Keratinocyte (primary cell): ENCODE measurements around the gene NET1.

Source experiments
- EZH2 ChIP-seq: IDR thresholded peaks from one replicate; pipeline ENCODE4 v1.6.1; 2012; ENCODE audit warnings: inconsistent platforms, mild to moderate bottlenecking, low read length, moderate library complexity
- TF ChIP-seq, protein P1 (sequence below), 3 experiments: IDR thresholded peaks in 1 of 3; conservative IDR thresholded peaks in 1 of 3; optimal IDR thresholded peaks in 1 of 3; 2 replicates in 2 of 3; 3 replicates in 1 of 3; pipeline versions ENCODE3 to v1.5.1; 2011; ENCODE audit warnings: low read length in 3 of 3, mild to moderate bottlenecking in 3 of 3, moderate library complexity in 2 of 3, control low read depth in 1 of 3, inconsistent platforms in 1 of 3; ENCODE audit not compliant: insufficient read depth in 2 of 3; ENCODE audit errors: extremely low read depth in 1 of 3

DNA sequence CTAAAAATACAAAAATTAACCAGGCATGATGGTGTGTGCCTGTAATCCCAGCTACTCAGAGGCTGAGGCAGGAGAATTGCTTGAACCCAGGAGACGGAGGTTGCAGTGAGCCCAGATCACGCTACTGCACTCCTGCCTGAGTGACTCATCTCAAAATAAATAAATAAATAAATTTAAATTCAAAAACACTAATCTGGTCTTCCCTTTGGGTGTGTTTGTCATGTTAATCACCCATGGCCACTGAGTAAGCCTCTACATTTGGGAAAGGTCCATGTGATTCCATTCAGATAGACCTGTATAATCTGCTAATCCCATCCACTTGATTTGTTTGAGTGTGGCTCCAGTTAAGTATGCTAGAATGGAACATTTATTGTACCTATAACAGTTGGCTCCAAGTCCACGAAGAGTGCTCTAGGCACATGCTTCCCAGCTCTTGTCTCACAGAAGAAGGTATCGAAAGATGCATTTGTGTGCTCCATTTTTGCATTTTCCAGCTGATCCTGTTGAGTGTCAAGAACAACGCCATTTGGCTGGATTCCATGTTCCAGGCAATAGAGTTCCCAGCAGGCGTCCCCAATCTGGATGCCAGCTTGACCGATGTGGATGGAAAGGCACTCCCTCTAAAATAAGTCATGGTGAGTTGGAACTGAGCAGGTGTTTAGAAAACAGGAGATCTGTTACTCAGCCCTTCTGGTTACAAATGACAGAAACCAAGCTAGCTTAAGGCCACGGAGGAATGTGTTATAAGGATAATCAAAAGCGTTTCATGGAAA is 11.7 kb upstream of the NET1 start:
- TF ChIP-seq, protein P1, sequence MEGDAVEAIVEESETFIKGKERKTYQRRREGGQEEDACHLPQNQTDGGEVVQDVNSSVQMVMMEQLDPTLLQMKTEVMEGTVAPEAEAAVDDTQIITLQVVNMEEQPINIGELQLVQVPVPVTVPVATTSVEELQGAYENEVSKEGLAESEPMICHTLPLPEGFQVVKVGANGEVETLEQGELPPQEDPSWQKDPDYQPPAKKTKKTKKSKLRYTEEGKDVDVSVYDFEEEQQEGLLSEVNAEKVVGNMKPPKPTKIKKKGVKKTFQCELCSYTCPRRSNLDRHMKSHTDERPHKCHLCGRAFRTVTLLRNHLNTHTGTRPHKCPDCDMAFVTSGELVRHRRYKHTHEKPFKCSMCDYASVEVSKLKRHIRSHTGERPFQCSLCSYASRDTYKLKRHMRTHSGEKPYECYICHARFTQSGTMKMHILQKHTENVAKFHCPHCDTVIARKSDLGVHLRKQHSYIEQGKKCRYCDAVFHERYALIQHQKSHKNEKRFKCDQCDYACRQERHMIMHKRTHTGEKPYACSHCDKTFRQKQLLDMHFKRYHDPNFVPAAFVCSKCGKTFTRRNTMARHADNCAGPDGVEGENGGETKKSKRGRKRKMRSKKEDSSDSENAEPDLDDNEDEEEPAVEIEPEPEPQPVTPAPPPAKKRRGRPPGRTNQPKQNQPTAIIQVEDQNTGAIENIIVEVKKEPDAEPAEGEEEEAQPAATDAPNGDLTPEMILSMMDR (optimal IDR thresholded peaks at IDR 0.05 in 1 of 3, IDR thresholded peaks at IDR 0.05 in 1 of 3, conservative IDR thresholded peaks at IDR 0.05 in 1 of 3; ENCODE audit: extremely low read depth in 1 of 3, insufficient read depth in 2 of 3, low read length in 3 of 3): no peak
- no peak for TF ChIP-seq EZH2
